HG02610 (cell line): ENCODE data around the gene RAET1E.
A peak's percentile ranks its signal among the peaks of the same experiment; 100 is the strongest.

Source experiments
- ATAC-seq: cut with Tn5 transposase; IDR thresholded peaks from one replicate; pipeline ENCODE4 v1.9.1; 2021; ENCODE audit warnings: mild to moderate bottlenecking, moderate library complexity; ENCODE audit not compliant: unreplicated experiment

Gene RAET1E

GRCh38 chr6:149891259-149891658, 6.7 kb downstream of the RAET1E start:
- no peak for ATAC-seq

- no peak for ATAC-seq
These were observed 7.3 kb downstream of the RAET1E start for GRCh38 chr6:149890629-149891045.

- no peak for ATAC-seq
These were observed 8.6 kb downstream of the RAET1E start for GRCh38 chr6:149889326-149889725.

- no peak for ATAC-seq
These were observed 9.3 kb downstream of the RAET1E start for GRCh38 chr6:149888659-149889058.

- ATAC-seq, result no peak
These were observed 9.8 kb downstream of the RAET1E start for GRCh38 chr6:149888093-149888492.

GRCh38 chr6:149887343-149887742, 10.6 kb downstream of the RAET1E start:
- no peak for ATAC-seq

- ATAC-seq, result no peak
These were observed 12.0 kb downstream of the RAET1E start for GRCh38 chr6:149885888-149886287.

- ATAC-seq, result no peak
These were observed 13.3 kb downstream of the RAET1E start for GRCh38 chr6:149884617-149885016.

GRCh38 chr6:149884215-149884614, 13.7 kb downstream of the RAET1E start:
- ATAC-seq, result no peak

GRCh38 chr6:149881860-149882259, 16.1 kb downstream of the RAET1E start:
- no peak for ATAC-seq

- no peak for ATAC-seq
These were observed 16.7 kb downstream of the RAET1E start for GRCh38 chr6:149881066-149881766.

GRCh38 chr6:149877659-149878058, 20.3 kb downstream of the RAET1E start:
- ATAC-seq, result no peak

GRCh38 chr6:149876241-149876933, 21.5 kb downstream of the RAET1E start:
- no peak for ATAC-seq

- ATAC-seq, result no peak
These were observed 25.7 kb downstream of the RAET1E start for GRCh38 chr6:149872233-149872632.

- ATAC-seq, result no peak
These were observed 26.7 kb downstream of the RAET1E start for GRCh38 chr6:149871182-149871581.

- ATAC-seq, result no peak
These were observed 28.5 kb downstream of the RAET1E start for GRCh38 chr6:149869275-149869892.

GRCh38 chr6:149867876-149868640, 29.9 kb downstream of the RAET1E start:
- ATAC-seq, result no peak

- peak; percentile 36 for ATAC-seq
These were observed 33.1 kb downstream of the RAET1E start for GRCh38 chr6:149864578-149865535.

- ATAC-seq, result peak; percentile 81
These were observed 34.0 kb downstream of the RAET1E start, which contains the start of gene LRP11 for GRCh38 chr6:149863698-149864577. Gene LRP11, minus strand, starts transcription at chr6:149864359. Its CDS starts 339 bp downstream, at chr6:149864020.
